GM12878 (cell line): Measurements from ENCODE around the gene SOX5. TPM values are rescaled to one million over a fixed set of nuclear protein-coding genes. Genes with fewer than 3 reads are reported as not detected.

Experiments
- ATAC-seq: fragments of 200-7000 bp; cut with Tn5 transposase; 3 replicates; pipeline ENCODE4 v1.9.1; 2020; ENCODE audit warnings: mild to moderate bottlenecking, moderate library complexity
- BruUV-seq: library from RNA; stranded (reverse); fragments of 400-500 nt; replicated peaks from 2 replicates; lab custom pipeline; 2021; lab: Mats Ljungman, UMichigan
- CTCF ChIA-PET: fragments of 300-600 bp; sonication (Branson Sonifier 250); formaldehyde crosslinking; extraction: SDS; loops from one replicate; lab custom pipeline; 2021; ENCODE audit warnings: inconsistent platforms; lab: Yijun Ruan, JAX
- POLR2A ChIA-PET: fragments of 350-600 bp; formaldehyde crosslinking; extraction: SDS; loops from one replicate; lab custom pipeline; 2021; ENCODE audit warnings: inconsistent platforms; lab: Charles Lee
- RAD21 ChIA-PET: fragments of 300-600 bp; sonication (Branson Sonifier 250); formaldehyde crosslinking; loops from one replicate; lab custom pipeline; 2023; ENCODE audit warnings: antibody characterized with exemption; ENCODE audit not compliant: unreplicated experiment; lab: Charles Lee
- SMC1A ChIA-PET: fragments of 300-600 bp; sonication (Branson Sonifier 250); formaldehyde crosslinking; loops from one replicate; lab custom pipeline; 2023; ENCODE audit not compliant: unreplicated experiment, uncharacterized antibody; lab: Charles Lee
- DNase-seq: peaks from one replicate; pipeline ENCODE4 v3.0.0-alpha.2; 2011; ENCODE audit warnings: low read depth, low spot score
- FAIRE-seq: peaks from 3 replicates; lab custom pipeline; 2011; peaks lifted over from hg19 to GRCh38; lab: Jason Lieb, UNC
- H2AFZ ChIP-seq: 2 replicates; pipeline ENCODE4 v1.6.0; 2011; ENCODE audit warnings: low read depth, low read length, control low read depth; ENCODE audit not compliant: control insufficient read depth
- H3K27ac ChIP-seq: 2 replicates; pipeline ENCODE4 v1.5.1; 2011; ENCODE audit warnings: control low read depth; ENCODE audit not compliant: control insufficient read depth, insufficient read depth
- H3K27me3 ChIP-seq, 2 experiments: replicated peaks in 1 of 2; 2 replicates each; pipeline versions ENCODE4 v1.6.0 to v1.6.1; 2011; ENCODE audit warnings: low read length in 1 of 2; ENCODE audit not compliant: control insufficient read depth in 2 of 2, insufficient read depth in 2 of 2
- H3K36me3 ChIP-seq, 2 experiments: 2 replicates each; pipeline ENCODE4 v1.5.1; 2011; ENCODE audit warnings: low read length in 1 of 2; ENCODE audit not compliant: control insufficient read depth in 2 of 2, insufficient read depth in 2 of 2
- H3K4me1 ChIP-seq: 2 replicates; pipeline ENCODE4 v1.6.1; 2011; ENCODE audit warnings: mild to moderate bottlenecking, low read length, moderate library complexity, mixed read lengths; ENCODE audit not compliant: control insufficient read depth, insufficient read depth
- H3K4me2 ChIP-seq: 2 replicates; pipeline ENCODE4 v1.6.0; 2011; ENCODE audit warnings: control low read depth; ENCODE audit not compliant: control insufficient read depth, insufficient read depth
- H3K4me3 ChIP-seq: fragments of 200-600 bp; sonication (generic); 2 replicates; pipeline ENCODE4 v1.5.1; 2016
- H3K79me2 ChIP-seq: 2 replicates; pipeline ENCODE4 v1.6.0; 2011; ENCODE audit warnings: low read length; ENCODE audit not compliant: control insufficient read depth, insufficient read depth
- H3K9ac ChIP-seq: 2 replicates; pipeline ENCODE4 v1.8.0; 2011; ENCODE audit warnings: low read length, control low read depth, mixed read lengths; ENCODE audit not compliant: control insufficient read depth, insufficient read depth
- H3K9me3 ChIP-seq: replicated peaks from 3 replicates; pipeline ENCODE4 v1.5.1; 2011; ENCODE audit warnings: mild to moderate bottlenecking, low read length; ENCODE audit not compliant: control insufficient read depth, insufficient read depth
- H4K20me1 ChIP-seq: 2 replicates; pipeline ENCODE4 v1.6.0; 2011; ENCODE audit not compliant: control insufficient read depth, insufficient read depth
- ASH2L ChIP-seq: fragments of 300-600, 200-600 bp; sonication (generic); IDR thresholded peaks from 2 replicates; pipeline ENCODE4 v1.6.1; 2017; ENCODE audit warnings: low read depth, mild to moderate bottlenecking, borderline replicate concordance
- CHD1 ChIP-seq: IDR thresholded peaks from 2 replicates; pipeline ENCODE4 v1.6.1; 2012; ENCODE audit warnings: low read depth, low read length, improper control_type of control experiment
- CHD2 ChIP-seq: IDR thresholded peaks from 2 replicates; pipeline ENCODE4 v1.6.1; 2011; ENCODE audit warnings: low read depth, low read length, improper control_type of control experiment, borderline replicate concordance
- DPF2 ChIP-seq: fragments of 450-650 bp; IDR thresholded peaks from 2 replicates; pipeline ENCODE4 v1.6.1; 2017; ENCODE audit warnings: mild to moderate bottlenecking
- ETV6 ChIP-seq, 2 experiments: fragments of 450-650 bp in 1 of 2; IDR thresholded peaks in 1 of 2; conservative IDR thresholded peaks in 1 of 2; 2 replicates each; pipeline ENCODE4 v1.6.1; 2014; ENCODE audit warnings: antibody characterized with exemption in 1 of 2, borderline replicate concordance in 1 of 2, low read depth in 1 of 2, mild to moderate bottlenecking in 1 of 2, moderate library complexity in 1 of 2
- HDGF ChIP-seq: fragments of 450-650 bp; IDR thresholded peaks from 2 replicates; pipeline ENCODE4 v1.6.1; 2016; ENCODE audit warnings: antibody characterized with exemption
- NFYB ChIP-seq: IDR thresholded peaks from 2 replicates; pipeline ENCODE4 v1.6.1; 2011; ENCODE audit warnings: low read depth, mild to moderate bottlenecking, low read length, improper control_type of control experiment, moderate library complexity; ENCODE audit not compliant: insufficient read depth
- NR2C2 ChIP-seq: IDR thresholded peaks from 2 replicates; pipeline ENCODE4 v1.6.1; 2011; ENCODE audit warnings: borderline replicate concordance, low read depth; ENCODE audit not compliant: control insufficient read depth, insufficient read length
- POLR2AphosphoS5 ChIP-seq: IDR thresholded peaks from 2 replicates; pipeline ENCODE4 v1.6.1; 2011; ENCODE audit warnings: mild to moderate bottlenecking, low read length, inconsistent platforms
- RB1 ChIP-seq: fragments of 450-650 bp; formaldehyde crosslinking; IDR thresholded peaks from 2 replicates; pipeline ENCODE4 v1.6.1; 2017; ENCODE audit warnings: mild to moderate bottlenecking, borderline replicate concordance
- SREBF1 ChIP-seq: IDR thresholded peaks from 2 replicates; pipeline ENCODE4 v1.6.1; 2012; ENCODE audit warnings: mild to moderate bottlenecking, low read length
- TARDBP ChIP-seq: IDR thresholded peaks from 2 replicates; pipeline ENCODE4 v1.6.1; 2016; ENCODE audit warnings: borderline replicate concordance
- TCF12 ChIP-seq: IDR thresholded peaks from 2 replicates; pipeline ENCODE4 v1.6.1; 2011; ENCODE audit warnings: low read depth, mild to moderate bottlenecking, low read length
- YBX1 ChIP-seq: fragments of 450-650 bp; IDR thresholded peaks from 2 replicates; pipeline ENCODE4 v1.6.1; 2016; ENCODE audit warnings: antibody characterized with exemption
- WGBS: methylation state at CpG from one replicate; pipeline ENCODE4 v1.1.6; 2016; ENCODE audit warnings: low lambda C conversion rate; ENCODE audit not compliant: insufficient replicate concordance, insufficient coverage; ENCODE audit errors: missing lambda C conversion rate; 5-methylcytosine and 5-hydroxymethylcytosine counted together
- in situ Hi-C: fragments of 300-500 bp; cut with MboI; formaldehyde crosslinking; loops from 9 replicates; pipeline ENCODE4 v1.14.3; 2018; ENCODE audit warnings: mixed read lengths
- intact Hi-C: fragments of 100-400 bp; cut with micrococcal nuclease; formaldehyde crosslinking; loops from one replicate; pipeline ENCODE4 v1.14.2; 2022; ENCODE audit not compliant: unreplicated experiment
- polyA plus RNA-seq, 11 experiments: library from polyadenylated mRNA; depleted of rRNA in 4 of 11; unstranded in 6 of 11; stranded (reverse) in 5 of 11; fragments of >200 nt; fragmentation: Nextera tagmentation in 4 of 11; fragmentation: Illumina TruSeq in 1 of 11; extraction: Ambion mirVana in 4 of 11; extraction: Trizol in 1 of 11; gene quantifications; 1 replicate in 1 of 11; 2 replicates in 10 of 11; pipeline versions ENCODE4 v1.2.1 to v1.2.3, GENCODE V29; 2011 to 2016; ENCODE audit warnings: inconsistent platforms in 2 of 11, missing spikeins in 2 of 11, low read depth in 1 of 11
- total RNA-seq, 4 experiments: library from RNA; depleted of rRNA in 3 of 4; stranded (reverse); fragments of >200 nt in 3 of 4; fragmentation: Illumina TruSeq in 1 of 4; extraction: Trizol in 1 of 4; gene quantifications; 2 replicates each; pipeline versions ENCODE4 v1.2.1 to v1.2.3, GENCODE V29; 2013 to 2021
- TF ChIP-seq, protein P1 (sequence below): fragments of 450-650 bp; IDR thresholded peaks from 2 replicates; pipeline ENCODE4 v1.6.1; 2017; ENCODE audit warnings: mild to moderate bottlenecking
- TF ChIP-seq, protein P2 (sequence below): fragments of 450-650 bp; IDR thresholded peaks from 2 replicates; pipeline ENCODE4 v1.6.1; 2017; ENCODE audit warnings: borderline replicate concordance
- TF ChIP-seq, protein P3 (sequence below): fragments of 450-650 bp; IDR thresholded peaks from 2 replicates; pipeline ENCODE4 v1.6.1; 2017; ENCODE audit warnings: low read depth, mild to moderate bottlenecking, moderate library complexity
- TF ChIP-seq, protein P4 (sequence below): IDR thresholded peaks from 2 replicates; pipeline ENCODE4 v1.6.1; 2012; ENCODE audit warnings: low read depth, low read length, improper control_type of control experiment
- TF ChIP-seq, protein P5 (sequence below): IDR thresholded peaks from 2 replicates; pipeline ENCODE4 v1.6.1; 2012; ENCODE audit warnings: low read depth, low read length, improper control_type of control experiment

SOX5 gene
- total and polyA plus RNA-seq, 10 of the 15 experiments (the other 5 are each of a cell fraction or from before 2014, with no cell fraction given): 0.08 to 1.0 (median 0.24) TPM

DNA sequence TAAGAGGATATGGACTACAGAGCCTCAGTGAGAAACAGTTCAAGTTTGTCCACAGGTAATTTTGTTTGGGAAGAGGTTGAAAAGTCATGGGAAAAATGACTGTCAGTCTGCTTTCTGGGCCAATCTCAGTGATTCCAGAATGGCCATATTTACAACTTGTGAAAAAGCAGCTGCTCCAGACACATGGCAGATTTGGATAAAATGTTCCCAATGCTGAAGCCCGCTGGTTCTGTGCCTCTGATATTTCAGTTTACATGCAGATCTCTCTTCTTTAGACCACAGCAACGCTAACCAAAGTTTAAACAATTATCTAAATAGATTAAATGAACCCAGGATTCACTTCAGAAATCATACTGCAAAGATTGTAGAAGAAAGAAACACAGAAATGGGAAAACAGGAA, 222.8 kb downstream of the SOX5 start (continued):
- TF ChIP-seq NFYB (no peak), YBX1 (no peak), HDGF (no peak)

DNA sequence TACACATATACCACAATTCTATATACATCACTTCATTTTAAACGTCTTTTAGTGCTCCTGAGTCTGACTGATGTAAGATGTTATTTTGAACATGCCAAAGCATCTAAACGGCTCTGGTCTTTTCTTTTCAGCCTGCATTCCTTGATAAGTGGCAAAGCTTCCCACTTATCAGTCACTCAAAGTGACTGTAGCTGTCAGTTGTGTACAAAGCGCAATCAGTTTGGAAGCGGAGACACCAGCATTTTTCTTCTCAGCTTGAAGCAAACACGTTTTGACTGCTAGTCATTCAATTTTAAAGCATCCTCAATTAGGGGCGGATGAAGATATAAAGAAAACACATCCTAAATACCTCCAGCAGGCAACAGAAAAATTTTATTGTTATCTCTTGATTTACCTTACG, 226.8 kb downstream of the SOX5 start:
- H2AFZ ChIP-seq: no peak overlapping the region
- DNase-seq: no peak
- in situ Hi-C loops (no loop called here), intact Hi-C loops (no loop called here)
- no peaks in the 10 kb centered on the region for H3K36me3 ChIP-seq
- H3K4me1 ChIP-seq: no peaks in the 10 kb centered on the region
- H3K27ac ChIP-seq: no peak overlapping the region
- ChIA-PET POLR2A (no interaction called here), SMC1A (no interaction called here), CTCF (no interaction called here), RAD21 (no interaction called here)
- BruUV-seq: no TSS peak
- no peak overlapping the region for H3K4me2 ChIP-seq
- H3K9me3 ChIP-seq: no peaks in the 10 kb centered on the region
- WGBS: 44% methylated on average over 7 of the region's 7 CpGs
- H4K20me1 ChIP-seq: no peaks in the 10 kb centered on the region
- ATAC-seq: no peak
- FAIRE-seq: no peak
- H3K79me2 ChIP-seq: no peaks in the 10 kb centered on the region
- H3K27me3 ChIP-seq: no peaks in the 10 kb centered on the region
- H3K9ac ChIP-seq: no peak overlapping the region
- H3K4me3 ChIP-seq: no peak overlapping the region
- TF ChIP-seq DPF2 (no peak), ETV6 (conservative IDR thresholded peaks at IDR 0.05 in 1 of 2, IDR thresholded peaks at IDR 0.05 in 1 of 2; ENCODE audit: borderline replicate concordance in 1 of 2, low read depth in 1 of 2) (no peak), NR2C2 (no peak), RB1 (no peak), CHD2 (no peak), SREBF1 (no peak), POLR2AphosphoS5 (no peak), TARDBP (no peak), ASH2L (no peak), TCF12 (no peak), CHD1 (no peak)
- TF ChIP-seq, protein P1, sequence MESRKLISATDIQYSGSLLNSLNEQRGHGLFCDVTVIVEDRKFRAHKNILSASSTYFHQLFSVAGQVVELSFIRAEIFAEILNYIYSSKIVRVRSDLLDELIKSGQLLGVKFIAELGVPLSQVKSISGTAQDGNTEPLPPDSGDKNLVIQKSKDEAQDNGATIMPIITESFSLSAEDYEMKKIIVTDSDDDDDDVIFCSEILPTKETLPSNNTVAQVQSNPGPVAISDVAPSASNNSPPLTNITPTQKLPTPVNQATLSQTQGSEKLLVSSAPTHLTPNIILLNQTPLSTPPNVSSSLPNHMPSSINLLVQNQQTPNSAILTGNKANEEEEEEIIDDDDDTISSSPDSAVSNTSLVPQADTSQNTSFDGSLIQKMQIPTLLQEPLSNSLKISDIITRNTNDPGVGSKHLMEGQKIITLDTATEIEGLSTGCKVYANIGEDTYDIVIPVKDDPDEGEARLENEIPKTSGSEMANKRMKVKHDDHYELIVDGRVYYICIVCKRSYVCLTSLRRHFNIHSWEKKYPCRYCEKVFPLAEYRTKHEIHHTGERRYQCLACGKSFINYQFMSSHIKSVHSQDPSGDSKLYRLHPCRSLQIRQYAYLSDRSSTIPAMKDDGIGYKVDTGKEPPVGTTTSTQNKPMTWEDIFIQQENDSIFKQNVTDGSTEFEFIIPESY: no peak
- TF ChIP-seq, protein P2, sequence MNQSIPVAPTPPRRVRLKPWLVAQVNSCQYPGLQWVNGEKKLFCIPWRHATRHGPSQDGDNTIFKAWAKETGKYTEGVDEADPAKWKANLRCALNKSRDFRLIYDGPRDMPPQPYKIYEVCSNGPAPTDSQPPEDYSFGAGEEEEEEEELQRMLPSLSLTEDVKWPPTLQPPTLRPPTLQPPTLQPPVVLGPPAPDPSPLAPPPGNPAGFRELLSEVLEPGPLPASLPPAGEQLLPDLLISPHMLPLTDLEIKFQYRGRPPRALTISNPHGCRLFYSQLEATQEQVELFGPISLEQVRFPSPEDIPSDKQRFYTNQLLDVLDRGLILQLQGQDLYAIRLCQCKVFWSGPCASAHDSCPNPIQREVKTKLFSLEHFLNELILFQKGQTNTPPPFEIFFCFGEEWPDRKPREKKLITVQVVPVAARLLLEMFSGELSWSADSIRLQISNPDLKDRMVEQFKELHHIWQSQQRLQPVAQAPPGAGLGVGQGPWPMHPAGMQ: no peak
- TF ChIP-seq, protein P3, sequence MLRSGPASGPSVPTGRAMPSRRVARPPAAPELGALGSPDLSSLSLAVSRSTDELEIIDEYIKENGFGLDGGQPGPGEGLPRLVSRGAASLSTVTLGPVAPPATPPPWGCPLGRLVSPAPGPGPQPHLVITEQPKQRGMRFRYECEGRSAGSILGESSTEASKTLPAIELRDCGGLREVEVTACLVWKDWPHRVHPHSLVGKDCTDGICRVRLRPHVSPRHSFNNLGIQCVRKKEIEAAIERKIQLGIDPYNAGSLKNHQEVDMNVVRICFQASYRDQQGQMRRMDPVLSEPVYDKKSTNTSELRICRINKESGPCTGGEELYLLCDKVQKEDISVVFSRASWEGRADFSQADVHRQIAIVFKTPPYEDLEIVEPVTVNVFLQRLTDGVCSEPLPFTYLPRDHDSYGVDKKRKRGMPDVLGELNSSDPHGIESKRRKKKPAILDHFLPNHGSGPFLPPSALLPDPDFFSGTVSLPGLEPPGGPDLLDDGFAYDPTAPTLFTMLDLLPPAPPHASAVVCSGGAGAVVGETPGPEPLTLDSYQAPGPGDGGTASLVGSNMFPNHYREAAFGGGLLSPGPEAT: no peak
- TF ChIP-seq, protein P4, sequence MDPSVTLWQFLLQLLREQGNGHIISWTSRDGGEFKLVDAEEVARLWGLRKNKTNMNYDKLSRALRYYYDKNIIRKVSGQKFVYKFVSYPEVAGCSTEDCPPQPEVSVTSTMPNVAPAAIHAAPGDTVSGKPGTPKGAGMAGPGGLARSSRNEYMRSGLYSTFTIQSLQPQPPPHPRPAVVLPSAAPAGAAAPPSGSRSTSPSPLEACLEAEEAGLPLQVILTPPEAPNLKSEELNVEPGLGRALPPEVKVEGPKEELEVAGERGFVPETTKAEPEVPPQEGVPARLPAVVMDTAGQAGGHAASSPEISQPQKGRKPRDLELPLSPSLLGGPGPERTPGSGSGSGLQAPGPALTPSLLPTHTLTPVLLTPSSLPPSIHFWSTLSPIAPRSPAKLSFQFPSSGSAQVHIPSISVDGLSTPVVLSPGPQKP: no peak
- TF ChIP-seq, protein P5, sequence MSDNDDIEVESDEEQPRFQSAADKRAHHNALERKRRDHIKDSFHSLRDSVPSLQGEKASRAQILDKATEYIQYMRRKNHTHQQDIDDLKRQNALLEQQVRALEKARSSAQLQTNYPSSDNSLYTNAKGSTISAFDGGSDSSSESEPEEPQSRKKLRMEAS: no peak
